Measurements from ENCODE around the gene TMEM238L.

The TMEM238L gene

DNA sequence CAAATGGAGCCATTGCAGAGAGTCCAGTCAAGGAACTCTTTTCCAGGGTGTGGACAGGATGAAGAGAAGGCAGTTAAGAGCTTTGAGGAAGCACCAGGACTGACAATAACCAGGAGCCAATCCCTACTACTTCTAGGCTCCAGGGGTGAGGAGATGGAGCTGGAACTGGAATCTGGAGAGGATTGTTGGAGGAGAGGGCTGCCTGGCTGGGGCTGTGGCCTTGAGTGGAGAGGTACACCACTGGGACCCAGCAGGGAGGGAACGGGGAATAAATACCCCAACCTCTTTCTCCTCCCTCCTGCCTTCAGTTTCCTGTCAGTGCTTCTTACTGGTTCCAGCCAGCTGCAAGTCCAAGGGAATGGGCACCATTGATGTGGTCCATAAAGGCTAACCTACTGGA lies 41.9 kb downstream of the TMEM238L start:
- DNase-seq (ENCODE audit: extremely low read depth, low read depth), result no peak
- no peak for TF ChIP-seq CTCF (IDR thresholded peaks at IDR 0.05; ENCODE audit: low read depth, low read length)

DNA sequence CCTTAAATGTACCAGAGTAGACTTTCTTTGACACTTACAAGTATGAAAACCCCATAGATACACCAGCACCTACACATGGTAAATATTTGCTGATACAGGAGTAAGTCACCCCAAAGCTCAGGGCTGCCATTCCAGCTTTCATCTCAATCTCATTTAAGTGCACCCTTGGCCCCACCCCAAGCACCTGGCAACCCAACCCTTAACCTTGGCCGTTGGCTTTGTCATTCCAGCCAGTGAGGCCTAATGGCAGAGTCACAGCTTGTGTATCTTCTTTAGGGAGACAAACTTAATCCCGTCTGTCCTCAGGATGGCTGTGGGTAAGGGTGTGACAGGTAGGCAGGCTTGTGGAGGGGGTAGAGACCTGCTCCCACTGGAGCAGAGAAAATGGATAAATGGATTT lies 42.6 kb downstream of the TMEM238L start:
- no peak for DNase-seq (ENCODE audit: extremely low read depth, low read depth)
- no peak for TF ChIP-seq CTCF (IDR thresholded peaks at IDR 0.05; ENCODE audit: low read depth, low read length)

DNA sequence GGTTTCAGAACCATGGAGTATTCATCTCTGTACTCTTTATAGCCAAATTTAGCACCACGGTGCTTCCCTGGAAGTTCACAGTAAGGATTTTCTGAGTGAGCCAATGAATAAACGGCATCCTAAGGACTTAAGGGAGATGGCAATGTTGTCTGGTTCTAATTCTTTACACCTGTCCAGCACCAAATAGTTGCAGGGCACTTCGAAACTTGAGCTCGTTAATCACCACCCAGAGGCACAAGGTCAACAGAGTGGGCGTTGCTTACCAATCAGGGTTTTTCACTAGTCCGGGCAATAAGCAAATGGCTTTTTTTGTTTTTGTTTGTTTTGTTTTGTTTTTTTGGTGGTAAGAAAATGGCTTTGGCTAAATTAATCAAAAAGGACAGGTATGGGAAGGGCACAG lies 45.8 kb downstream of the TMEM238L start:
- no peak for TF ChIP-seq CTCF (IDR thresholded peaks at IDR 0.05; ENCODE audit: low read depth, low read length)
- no peak for DNase-seq (ENCODE audit: extremely low read depth, low read depth)

- no peak for TF ChIP-seq CTCF (IDR thresholded peaks at IDR 0.05; ENCODE audit: low read depth, low read length)
- no peak for DNase-seq (ENCODE audit: extremely low read depth, low read depth)
Measured at GRCh38 chr17:10757647-10758046, 46.3 kb downstream of the TMEM238L start.

- no peak for DNase-seq (ENCODE audit: extremely low read depth, low read depth)
- no peak for TF ChIP-seq CTCF (IDR thresholded peaks at IDR 0.05; ENCODE audit: low read depth, low read length)
Measured at GRCh38 chr17:10757067-10757466, 46.8 kb downstream of the TMEM238L start.

- no peak for DNase-seq (ENCODE audit: extremely low read depth, low read depth)
- TF ChIP-seq CTCF (IDR thresholded peaks at IDR 0.05; ENCODE audit: low read depth, low read length), result no peak
Measured at GRCh38 chr17:10756619-10757018, 47.3 kb downstream of the TMEM238L start.

DNA sequence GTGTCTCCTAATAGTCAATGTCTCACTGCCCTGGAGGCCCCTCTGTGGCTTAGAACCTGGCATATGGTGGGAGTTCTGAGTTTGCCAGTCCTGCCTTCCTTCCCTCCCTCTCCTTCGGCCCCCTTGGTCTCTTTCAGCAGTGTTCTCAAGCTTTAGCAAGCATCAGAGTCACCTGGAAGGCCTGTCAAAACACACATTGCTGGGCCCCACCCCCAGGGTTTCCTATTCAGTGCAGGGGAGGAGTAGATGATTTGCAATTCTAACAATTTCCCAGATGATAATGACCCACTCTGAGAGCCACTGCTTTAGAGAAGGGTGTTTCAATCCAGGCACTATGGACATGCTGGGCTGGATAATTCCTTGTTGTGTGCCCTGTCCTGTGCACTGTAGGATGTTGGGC lies 47.7 kb downstream of the TMEM238L start:
- no peak for DNase-seq (ENCODE audit: extremely low read depth, low read depth)
- no peak for TF ChIP-seq CTCF (IDR thresholded peaks at IDR 0.05; ENCODE audit: low read depth, low read length)

Data from AG09319 (cell line).